Lung microvascular endothelial cell (primary cell): ENCODE data around the gene NUP133. TPM values are rescaled to one million over a fixed set of nuclear protein-coding genes. Genes with fewer than 3 reads are reported as not detected.
"Not testable (repeated sequence)": the region's sequence is repeated elsewhere in the genome, so short reads cannot be mapped to it uniquely, and the experiment has no call there.

ENCODE experiments used
- DNase-seq, 2 donors: peaks; one replicate each; pipeline versions ENCODE4 v3.0.0 to v3.0.0-alpha.2; 2010; ENCODE audit warnings: low read depth in 2 of 2
- total RNA-seq: library from RNA; depleted of rRNA; stranded (reverse); fragments of >200 nt; gene quantifications from 2 replicates; pipeline ENCODE4 v1.2.1, GENCODE V29; 2014

NUP133 gene
- total RNA-seq, 1 donor from 2014 or later: 27.8 TPM

DNA sequence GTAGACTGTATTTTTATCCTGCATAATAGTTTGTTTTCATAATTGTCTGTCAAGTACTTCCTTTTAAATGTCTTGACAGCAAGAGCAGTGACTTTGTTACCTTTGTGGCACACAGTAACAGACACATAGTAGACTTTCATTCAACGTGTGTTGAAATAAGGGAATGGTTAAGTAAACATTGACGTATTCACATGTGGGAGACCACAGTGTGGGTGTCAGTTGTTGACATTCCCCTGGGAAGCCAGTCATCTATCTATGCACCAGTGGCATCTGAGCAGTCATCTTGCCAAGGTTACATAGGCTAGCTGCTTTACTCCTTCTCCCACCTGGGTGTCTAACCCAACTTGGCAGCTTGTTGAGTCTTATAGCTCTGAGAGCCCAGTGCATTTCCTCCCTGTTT lies 1.4 kb upstream of the NUP133 start:
- no peak for DNase-seq

DNA sequence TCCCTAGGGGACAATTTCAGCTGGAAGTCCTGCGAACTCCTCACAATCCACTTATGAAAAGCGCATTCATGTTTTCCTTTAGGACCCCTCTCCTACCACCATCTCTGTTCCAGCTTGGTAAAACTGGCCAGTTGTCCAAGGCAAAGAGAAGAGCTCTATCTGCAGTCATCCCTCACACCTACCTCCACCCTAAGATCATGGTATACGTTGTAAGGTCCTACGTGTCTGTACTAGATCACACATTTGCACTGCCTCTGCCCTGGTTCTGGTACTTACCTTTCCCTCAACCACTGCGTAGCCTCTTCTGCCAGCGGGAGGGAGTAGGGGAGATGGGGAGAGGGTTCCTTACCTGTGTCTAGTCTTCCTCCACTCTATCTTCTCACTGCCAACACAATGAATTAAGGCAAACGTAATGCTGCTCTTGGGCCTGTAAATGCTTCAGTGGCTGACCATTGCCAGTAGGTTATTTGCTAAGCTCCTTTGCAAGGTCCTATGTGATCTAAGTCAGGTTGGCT lies 739 bp upstream of the NUP133 start:
- DNase-seq: no peak

GRCh38 chr1:229507502-229507901 lies 639 bp downstream of the NUP133 start:
- no peak for DNase-seq

- no peak for DNase-seq
Measured at GRCh38 chr1:229506633-229507032, 1.5 kb downstream of the NUP133 start.

DNA sequence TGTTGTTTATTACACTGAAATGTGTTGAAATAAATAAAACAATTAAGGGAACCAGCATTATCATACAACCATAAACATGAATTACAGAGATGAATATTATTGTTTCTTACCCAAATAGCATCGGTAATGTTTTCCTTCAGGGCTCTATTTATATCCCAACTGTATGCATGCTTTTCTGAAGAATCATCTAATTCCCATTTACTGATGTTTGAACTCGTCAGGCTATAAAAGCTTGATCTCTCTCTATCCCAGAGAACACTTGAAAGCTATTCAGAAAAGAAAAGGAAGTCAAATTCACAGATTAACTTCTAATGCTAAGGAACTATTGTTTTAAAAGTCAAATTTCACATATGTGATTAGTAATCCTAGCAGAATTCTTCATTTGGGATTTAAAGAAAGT lies 12.4 kb downstream of the NUP133 start:
- no peak for DNase-seq

- DNase-seq: no peak
Measured at GRCh38 chr1:229487181-229487580, 21.0 kb downstream of the NUP133 start.

GRCh38 chr1:229485318-229485717 lies 22.8 kb downstream of the NUP133 start:
- no peak for DNase-seq

- DNase-seq: no peak
Measured at GRCh38 chr1:229482511-229482910, 25.6 kb downstream of the NUP133 start.

DNA sequence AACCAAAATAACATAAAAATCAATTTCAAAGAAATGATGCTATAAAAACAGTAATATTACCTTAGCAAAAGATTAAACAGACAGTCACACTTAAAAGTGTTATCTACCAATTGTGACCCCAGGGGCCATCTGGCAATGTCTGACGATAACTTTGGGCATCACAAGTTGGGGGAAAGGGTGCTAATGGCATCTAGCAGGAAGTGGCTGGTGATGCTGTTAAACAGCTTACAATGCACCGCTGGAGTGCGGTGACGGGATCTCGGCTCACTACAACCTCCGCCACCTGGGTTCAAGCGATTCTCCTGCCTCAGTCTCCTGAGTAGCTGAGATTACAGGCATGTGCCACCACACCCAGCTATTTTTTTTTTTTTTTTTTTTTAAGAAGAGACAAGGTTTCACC lies 27.6 kb downstream of the NUP133 start:
- no peak for DNase-seq

DNA sequence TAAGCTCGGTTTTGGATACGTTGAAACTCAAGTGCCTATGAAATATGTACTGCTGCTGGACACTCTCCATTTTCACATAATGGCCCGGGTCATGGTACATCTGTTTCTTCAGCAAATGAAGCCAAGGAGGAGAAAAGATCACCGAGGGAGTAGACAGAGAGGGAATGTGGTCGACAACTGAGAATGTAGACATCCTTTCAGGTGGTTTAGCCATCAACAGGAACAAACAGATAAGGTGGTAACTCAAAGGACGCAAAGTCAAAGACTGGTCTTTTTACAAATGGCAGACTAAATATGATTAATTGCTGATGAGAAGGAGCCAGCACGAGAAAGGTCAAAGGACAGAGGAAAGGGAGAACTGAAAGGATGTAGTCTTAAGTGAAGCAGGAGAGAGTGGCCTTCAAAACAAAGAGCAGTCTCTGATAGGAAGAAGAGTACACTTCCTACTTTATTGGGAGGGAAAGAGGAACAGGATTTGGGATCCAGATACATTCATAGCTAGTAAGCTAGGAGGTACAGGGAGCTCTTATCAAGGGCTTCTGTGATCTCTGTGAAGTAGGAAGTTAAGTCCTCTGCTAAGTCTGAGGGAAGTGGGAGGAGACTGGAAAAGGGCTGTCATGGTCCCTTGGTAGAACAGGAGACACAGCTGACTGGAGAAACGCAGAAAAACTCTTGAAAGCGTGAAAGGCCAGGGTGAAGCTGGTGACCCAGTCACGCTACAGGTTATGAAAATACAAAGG lies 28.3 kb downstream of the NUP133 start:
- peak in 1 of 2 donors; percentile 6 for DNase-seq

- DNase-seq: no peak
Measured at GRCh38 chr1:229478852-229479251, 29.3 kb downstream of the NUP133 start.

GRCh38 chr1:229475859-229476258 lies 32.3 kb downstream of the NUP133 start:
- DNase-seq: not testable (repeated sequence)

GRCh38 chr1:229474509-229474908 lies 33.6 kb downstream of the NUP133 start:
- DNase-seq: no peak

DNA sequence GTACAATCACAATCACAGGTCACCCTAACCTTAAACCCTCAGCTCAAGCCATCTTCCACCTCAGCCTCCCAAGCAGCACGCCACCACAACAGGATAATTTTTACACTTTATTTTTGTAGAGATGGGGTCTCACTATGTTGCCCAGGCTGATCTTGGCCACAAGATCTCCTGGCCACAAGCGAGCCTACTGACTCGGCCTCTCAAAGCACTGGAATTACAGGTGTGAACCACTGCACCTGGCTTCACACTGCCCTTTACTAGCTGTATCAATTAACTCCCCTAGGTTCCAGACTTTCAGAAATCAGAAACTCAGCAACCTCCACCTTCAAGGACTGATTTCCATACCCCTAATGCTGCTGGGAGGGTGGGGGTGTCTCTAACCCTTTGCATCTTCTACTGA lies 37.0 kb downstream of the NUP133 start:
- no peak for DNase-seq

- no peak for DNase-seq
Measured at GRCh38 chr1:229470406-229471043, 37.6 kb downstream of the NUP133 start.

GRCh38 chr1:229466887-229467286 lies 41.3 kb downstream of the NUP133 start:
- DNase-seq: no peak

DNA sequence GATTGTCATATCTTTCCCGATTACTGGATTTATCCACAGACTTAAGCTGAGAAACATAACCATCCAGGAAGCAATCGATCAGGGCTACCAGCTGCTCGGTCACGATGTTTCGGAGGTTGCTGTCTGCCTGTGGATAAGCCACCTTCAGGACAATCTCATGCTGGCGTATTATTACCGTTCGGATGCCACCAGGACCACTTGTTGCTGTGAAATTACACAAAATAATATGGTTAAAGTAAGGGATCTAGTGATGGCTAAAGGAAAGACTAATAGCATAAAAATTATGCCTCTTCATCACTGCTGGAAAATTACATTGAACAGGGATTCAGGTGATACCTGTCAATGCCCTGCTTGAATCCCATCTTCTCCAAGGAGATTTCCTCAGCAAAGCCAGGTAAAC lies 43.5 kb downstream of the NUP133 start:
- no peak for DNase-seq

GRCh38 chr1:229461032-229461668 lies 47.0 kb downstream of the NUP133 start:
- DNase-seq: no peak

- no peak for DNase-seq
Measured at GRCh38 chr1:229459815-229460214, 48.3 kb downstream of the NUP133 start.

DNA sequence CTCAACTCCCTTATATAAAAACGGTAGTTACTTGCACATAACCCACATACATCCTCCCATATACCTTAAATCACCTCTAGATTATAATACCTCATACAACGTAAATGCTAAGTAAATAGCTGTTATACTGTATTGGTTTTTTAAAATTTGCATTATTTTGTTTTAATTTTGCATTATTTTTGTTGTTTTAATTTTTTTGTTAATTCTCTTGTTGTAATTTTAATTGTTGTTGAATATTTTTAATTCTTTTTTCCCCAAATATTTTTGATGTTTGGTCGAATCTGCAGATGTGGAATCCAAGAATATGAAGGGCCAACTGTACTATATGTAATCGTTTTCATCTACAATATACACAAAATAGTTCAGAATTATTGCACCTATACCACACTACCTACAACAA lies 50.7 kb downstream of the NUP133 start:
- no peak for DNase-seq

- no peak for DNase-seq
Measured at GRCh38 chr1:229456016-229456415, 52.1 kb downstream of the NUP133 start.

DNA sequence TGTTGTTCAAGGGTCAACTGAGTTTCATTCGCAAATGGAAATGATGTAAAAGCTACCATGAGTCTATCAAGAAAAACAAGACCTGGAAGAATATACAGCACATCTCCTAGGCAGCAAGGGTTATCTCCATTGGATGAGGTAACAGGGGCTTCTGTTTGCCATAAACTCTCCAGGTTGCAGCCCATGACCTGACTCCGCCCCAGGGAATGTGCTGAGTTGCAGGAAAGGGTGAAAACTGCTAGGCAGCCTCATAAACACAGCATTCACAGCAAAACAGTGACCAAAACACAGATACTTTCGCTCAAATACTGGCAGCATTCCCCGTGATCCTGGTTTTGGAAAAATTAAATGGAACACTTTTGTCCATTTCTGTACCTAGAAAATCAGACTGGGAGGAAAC lies 54.1 kb downstream of the NUP133 start:
- DNase-seq: peak in 1 of 2 donors; percentile 56
